ENCODE data around the gene CTNNBL1.

Gene CTNNBL1

GRCh38 chr20:37885593-37886503, 192.0 kb downstream of the CTNNBL1 start:
- no peak for DNase-seq

GRCh38 chr20:37886851-37887297, 193.0 kb downstream of the CTNNBL1 start:
- DNase-seq, result no peak

DNA sequence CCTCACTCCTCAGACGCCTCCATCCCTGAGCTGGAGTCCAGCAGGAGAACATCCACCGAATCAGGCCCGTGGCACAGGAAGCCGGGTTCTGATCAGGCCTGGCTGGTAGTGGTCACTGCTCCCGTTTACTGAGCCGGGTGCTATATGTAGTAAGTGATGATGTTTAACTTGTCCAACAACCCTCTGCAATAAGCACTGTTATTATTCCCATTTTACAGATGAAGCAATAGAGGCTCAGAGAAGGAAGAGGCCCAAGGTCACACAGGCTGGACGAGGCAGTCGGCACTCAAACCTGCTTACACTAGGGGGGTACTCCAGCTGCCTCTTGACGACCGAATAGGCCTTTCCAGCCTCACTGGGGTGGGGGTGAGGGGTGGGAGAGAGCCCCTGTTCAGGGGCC, 194.8 kb downstream of the CTNNBL1 start:
- DNase-seq, result no peak

- no peak for DNase-seq
These were observed 196.3 kb downstream of the CTNNBL1 start for GRCh38 chr20:37890108-37890507.

GRCh38 chr20:37890643-37891042, 196.8 kb downstream of the CTNNBL1 start:
- DNase-seq, result no peak

DNA sequence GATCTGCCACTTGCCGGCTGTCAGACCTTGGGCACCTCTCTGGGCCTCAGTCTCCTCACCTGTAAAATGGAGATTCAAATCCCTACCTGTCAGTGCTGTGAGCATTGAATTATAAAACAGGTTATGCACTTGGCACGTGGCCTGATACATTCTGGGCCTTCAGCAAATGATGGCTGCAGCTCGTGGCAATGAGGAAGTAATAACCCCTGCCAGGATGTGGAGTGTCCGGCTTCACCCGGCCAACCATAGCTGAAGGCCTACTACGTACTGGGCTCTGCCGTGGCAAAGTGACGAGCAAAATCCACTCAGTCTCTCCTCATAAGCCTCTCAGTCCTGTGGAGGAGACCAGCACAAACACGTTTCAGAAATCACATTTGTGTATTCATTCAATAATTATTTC, 198.2 kb downstream of the CTNNBL1 start:
- DNase-seq, result no peak

GRCh38 chr20:37893566-37894241, 199.9 kb downstream of the CTNNBL1 start:
- no peak for DNase-seq

GRCh38 chr20:37894454-37894853, 200.6 kb downstream of the CTNNBL1 start:
- no peak for DNase-seq

DNA sequence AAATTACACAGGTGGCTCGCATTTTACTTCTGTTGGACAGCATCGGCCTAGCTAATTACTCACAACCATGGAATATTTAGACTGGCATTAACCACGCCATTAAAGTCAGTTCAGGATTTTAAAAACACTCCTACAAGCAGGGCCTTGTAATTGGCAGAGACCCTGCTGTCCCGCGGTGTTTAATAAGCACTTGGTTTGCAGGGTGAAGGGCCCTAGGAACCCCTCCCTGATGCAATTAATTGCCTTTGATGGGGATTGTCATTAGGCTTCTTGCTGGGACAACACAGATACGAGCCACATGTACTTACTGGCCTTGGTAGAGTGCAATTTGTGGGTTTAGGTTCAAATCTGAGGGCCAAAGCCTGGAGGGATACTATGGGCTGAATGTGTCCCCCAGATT, 201.3 kb downstream of the CTNNBL1 start:
- DNase-seq, result no peak

DNA sequence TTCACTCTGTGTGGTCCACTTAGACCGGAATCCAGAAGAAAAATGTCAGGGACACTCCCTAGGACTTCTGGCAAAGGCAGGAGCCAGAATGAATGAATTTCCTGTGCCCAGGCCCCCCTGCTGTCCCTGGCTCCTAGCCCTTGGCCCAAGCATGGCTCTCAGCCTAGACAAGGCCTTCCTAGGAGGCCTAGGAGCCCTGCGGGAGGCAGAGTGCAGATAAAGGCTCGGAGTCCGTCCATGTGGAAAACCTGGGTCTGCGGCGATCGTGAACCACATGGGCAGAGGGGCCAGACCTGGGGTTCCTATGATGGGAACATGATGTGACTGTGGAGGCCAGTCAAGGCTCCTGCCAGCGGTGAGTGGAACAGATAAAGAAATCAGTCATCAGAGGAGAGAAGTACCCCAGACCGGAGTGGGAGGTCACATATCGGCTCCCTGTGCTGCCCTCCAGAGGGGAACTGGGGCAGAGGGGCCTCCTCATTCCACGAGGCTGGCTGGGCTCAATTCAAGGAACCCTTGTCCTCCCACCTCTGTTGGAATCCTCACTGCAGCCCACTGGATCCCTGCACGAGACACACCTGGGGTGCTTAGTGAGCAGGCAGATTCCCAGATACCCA, 203.2 kb downstream of the CTNNBL1 start:
- DNase-seq, result no peak

GRCh38 chr20:37898233-37899104, 204.6 kb downstream of the CTNNBL1 start:
- no peak for DNase-seq

- no peak for DNase-seq
These were observed 205.5 kb downstream of the CTNNBL1 start for GRCh38 chr20:37899105-37900045.

- DNase-seq, result no peak
These were observed 207.4 kb downstream of the CTNNBL1 start for GRCh38 chr20:37901240-37901639.

DNA sequence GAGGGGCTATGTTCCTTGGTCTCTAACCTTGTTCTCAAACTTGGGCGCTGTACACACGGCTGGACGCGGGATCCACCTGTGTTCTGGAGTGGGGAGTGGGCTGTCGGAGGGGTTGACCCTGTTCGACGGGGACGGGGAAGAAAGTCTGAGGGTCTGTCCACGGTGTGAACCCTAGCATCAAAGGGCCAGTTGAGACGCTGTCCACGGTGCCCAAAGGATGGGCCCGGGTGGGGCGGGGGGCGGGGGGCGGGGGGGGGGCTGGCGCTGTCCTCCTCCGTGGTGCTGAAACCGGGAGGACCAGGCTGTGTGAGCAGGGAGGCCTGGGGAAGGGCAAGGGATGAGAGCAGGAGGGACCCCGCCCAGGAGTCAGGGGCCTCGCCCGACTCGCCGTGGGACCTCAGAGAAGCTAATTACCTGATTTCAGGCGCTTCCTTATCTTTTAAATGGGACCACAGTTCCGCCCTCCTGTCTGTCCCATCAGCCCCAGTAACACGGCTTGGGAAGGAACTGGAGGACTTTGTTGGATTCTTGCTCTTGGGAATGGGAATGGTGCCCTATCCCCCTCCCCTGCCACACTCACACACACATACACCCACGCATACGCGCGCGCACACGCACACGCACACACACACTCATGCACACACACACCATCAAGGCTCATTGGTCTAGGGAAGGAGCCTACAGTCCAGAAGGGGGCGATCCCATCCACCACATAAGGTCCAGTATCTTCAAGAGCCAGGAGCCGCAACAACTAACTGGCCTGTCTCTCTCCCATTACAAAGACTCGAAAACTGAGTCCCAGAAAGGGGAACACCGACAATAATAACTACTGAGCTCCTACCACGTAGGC, 208.0 kb downstream of the CTNNBL1 start:
- DNase-seq, result peak; percentile 40 to 59 (median 44)

DNA sequence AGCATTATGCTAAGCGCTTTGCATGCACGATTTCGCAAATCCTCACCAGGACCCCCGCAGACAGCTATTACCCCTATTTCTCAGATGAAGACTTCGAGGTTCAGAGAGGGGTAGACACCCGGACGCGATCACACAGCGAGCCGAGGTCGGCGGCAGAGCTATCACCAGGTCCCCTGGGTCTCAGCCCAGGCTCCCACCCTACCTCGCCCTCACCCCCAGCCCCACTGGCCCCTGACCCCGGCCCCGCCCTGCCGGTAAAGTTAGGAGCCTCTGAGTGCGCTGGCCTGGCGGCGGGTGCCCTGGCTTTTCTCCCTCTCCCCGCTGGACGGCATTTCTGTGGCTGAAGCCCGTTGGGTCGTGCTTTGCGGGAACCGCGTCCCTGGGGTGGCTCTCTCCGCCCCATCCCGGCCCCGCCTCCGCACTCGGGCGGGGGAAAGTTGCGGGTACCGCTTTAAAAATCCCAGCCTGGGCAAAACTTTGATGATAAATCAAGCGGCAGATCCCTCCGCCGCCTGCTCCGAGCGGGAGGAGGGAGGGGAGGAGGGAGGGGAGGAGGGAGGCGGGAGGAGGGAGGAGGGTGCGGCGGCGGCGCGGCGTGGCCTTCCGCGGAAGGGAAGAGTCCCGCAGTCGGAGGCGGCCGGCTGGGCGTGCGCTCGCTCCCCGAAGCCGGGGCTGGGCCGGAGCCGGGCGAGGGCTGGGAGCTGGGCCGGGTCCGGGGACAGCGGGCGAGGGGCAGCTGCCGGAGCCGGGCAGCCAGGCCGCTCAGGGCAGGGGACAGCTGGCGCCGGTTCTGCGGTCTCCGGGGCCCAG, 208.9 kb downstream of the CTNNBL1 start, which contains the start of gene VSTM2L:
VSTM2L (plus strand) TSS at position 624 of the 810 bp plus-strand sequence. CDS start 224 bp downstream, outside the sequence.
- peak; percentile 47 to 69 (median 52) for DNase-seq

- peak in 2 of 3 donors; percentile 20 to 43 for DNase-seq
These were observed 209.6 kb downstream of the CTNNBL1 start for GRCh38 chr20:37903317-37904007.

GRCh38 chr20:37904008-37904642, 210.3 kb downstream of the CTNNBL1 start:
- DNase-seq, result no peak

DNA sequence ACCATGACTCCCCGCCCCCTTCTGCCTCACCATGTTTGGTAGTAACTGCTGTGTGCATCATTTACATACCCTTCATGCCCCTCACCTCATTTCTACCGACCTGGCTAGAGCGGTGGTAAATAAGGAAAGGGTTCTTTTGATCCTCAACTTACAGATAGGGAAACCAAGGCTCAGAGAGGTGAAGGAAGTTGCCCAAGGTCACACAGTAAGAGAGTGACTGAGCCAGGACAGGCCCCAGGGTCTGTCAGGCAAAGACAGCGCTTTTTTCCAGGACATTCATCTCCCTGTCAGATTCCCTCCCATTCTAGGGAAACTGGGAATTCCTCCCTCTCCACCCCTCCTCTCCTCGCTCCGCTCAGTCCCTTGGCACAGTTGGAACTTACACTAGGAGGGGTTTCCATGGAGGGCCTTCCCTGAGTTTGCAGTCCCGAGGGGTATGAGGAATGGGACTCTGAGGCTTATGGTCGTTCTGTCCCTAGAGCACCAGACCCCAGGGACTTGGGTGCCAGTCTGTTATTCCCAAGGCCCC, 211.1 kb downstream of the CTNNBL1 start:
- DNase-seq, result no peak

Data from suppressor macrophage treated with lipopolysaccharide for 1 hour (primary cell).